ENCODE measurements around the gene COL28A1. TPM values are rescaled to one million over a fixed set of nuclear protein-coding genes. Genes with fewer than 3 reads are reported as not detected.

The COL28A1 gene
- 0.42 to 1.1 TPM (median 0.57 TPM) in 5 replicates for total RNA-seq (2022; extraction: Qiagen RNA extraction)

DNA sequence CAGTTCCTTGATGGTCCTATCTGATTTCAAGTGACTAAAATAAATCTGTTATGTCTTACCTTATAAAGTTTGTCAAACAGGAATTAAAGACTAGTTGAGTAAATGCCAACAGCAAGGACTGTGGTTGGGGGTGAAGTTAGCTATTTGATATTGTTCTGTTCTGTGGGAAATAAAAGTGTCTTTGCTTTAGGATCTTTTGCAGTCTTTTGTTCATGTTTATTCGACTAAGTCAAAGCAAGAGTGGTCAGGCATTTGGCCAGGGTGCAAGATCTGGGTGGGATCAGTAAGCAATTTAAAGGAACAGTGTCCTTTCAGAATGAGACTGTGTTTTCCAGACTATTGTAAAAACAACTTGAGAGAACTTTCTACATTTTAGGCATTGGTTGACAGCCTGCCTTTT, at the start of gene COL28A1:
Gene COL28A1 (minus strand): TSS at position 183 of the 400 bp plus-strand sequence. CDS start 2,998 bp downstream, outside the sequence.

DNA sequence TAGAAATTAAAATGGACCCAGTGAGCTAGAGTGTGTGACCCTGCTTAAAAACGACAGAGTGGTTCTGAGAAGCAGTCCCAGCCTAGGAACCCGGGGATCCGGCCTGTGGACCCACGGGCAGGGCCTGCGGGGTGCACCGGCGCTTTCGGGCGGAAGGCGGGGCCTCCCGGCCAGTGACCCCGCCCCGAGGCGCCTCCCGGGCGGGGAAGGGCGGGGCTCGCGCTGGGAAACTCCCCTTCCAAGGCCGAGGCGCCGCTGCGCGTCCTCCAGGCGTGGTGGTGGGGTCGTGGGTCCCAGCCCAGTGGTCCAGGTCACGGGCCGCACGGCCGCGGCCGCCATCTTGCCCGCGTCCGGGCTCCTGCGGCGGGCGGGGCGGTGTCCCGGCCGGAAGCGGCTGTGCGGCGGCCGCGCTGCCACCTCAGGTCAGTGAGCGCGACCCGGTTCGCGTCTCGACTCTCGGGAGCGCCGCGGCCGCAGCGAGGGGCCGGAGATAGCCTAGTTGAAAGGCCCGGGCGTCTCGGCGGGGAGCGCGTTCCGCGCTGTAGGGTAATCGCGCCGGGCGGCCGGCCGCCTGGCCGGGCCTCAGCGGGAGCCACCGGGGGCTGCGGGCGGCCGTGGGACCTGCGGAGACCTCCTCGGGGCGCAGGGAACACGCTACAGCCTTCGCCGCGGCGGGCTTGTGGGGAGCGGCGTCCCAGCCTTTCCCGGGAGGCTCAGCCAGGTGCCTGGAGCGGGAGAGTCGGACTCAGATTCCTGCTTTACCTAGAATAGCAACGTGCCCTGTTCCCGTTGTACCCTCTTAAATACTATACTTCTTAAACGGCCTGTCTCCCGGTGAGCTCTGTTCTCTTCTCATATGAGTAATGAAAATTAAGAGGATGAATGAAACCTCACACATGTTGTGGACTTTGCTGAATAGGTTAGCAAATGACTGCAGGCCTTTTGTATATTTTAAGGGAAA, 31.3 kb upstream of the COL28A1 start, which contains the start of gene MIOS:
Gene MIOS (plus strand): TSS at position 234 of the 961 bp plus-strand sequence. CDS start 5,592 bp downstream, outside the sequence.

Other genes with a start within 250 kb of the COL28A1 start
- gene MIOS, start 31.0 kb upstream of the COL28A1 start, total RNA-seq (2022; extraction: Qiagen RNA extraction), result 18.0 to 22.3 TPM (median 20.6 TPM) in 5 replicates
- gene UMAD1, start 104.9 kb upstream of the COL28A1 start, total RNA-seq (2022; extraction: Qiagen RNA extraction), result 8.7 to 11.2 TPM (median 10.5 TPM) in 5 replicates
- gene RPA3, start 182.7 kb upstream of the COL28A1 start, total RNA-seq (2022; extraction: Qiagen RNA extraction), result 75.8 to 104 TPM (median 95.3 TPM) in 5 replicates